HepG2 (cell line): ENCODE results near the gene RGS19. TPM values are rescaled to one million over a fixed set of nuclear protein-coding genes. Genes with fewer than 3 reads are reported as not detected.

ENCODE experiments used
- ASH2L ChIP-seq: fragments of 300-600, 200-600 bp; sonication (generic); IDR thresholded peaks from 2 replicates; pipeline ENCODE4 v1.7.0; 2017; ENCODE audit warnings: low read depth, mild to moderate bottlenecking, moderate library complexity, mixed read lengths, low read length; ENCODE audit not compliant: insufficient read length
- EHMT2 ChIP-seq: fragments of 200-600 bp; sonication (generic); IDR thresholded peaks from 2 replicates; pipeline ENCODE4 v1.7.0; 2017; ENCODE audit warnings: antibody characterized with exemption, low read depth, low read length, borderline replicate concordance
- KDM5A ChIP-seq: fragments of 200-600 bp; sonication (generic); IDR thresholded peaks from 2 replicates; pipeline ENCODE4 v1.7.0; 2018; ENCODE audit warnings: antibody characterized with exemption, mild to moderate bottlenecking, low read length, borderline replicate concordance
- KLF11 ChIP-seq: IDR thresholded peaks from 2 replicates; pipeline ENCODE4 v1.6.1; 2016; ENCODE audit warnings: missing compliant biosample characterization
- MAFF ChIP-seq: IDR thresholded peaks from 2 replicates; pipeline ENCODE4 v1.6.1; 2011; ENCODE audit warnings: low read depth, low read length, improper control_type of control experiment
- NR2C2 ChIP-seq: sonication (generic); formaldehyde crosslinking; IDR thresholded peaks from 2 replicates; pipeline ENCODE4 v1.4.0; 2020; ENCODE audit warnings: missing genetic modification reagents, mild to moderate bottlenecking, moderate library complexity, borderline replicate concordance
- SMAD9 ChIP-seq: sonication (generic); formaldehyde crosslinking; IDR thresholded peaks from 2 replicates; pipeline ENCODE4 v1.5.1; 2020; ENCODE audit warnings: mild to moderate bottlenecking, missing genetic modification reagents
- SSRP1 ChIP-seq: IDR thresholded peaks from 2 replicates; pipeline ENCODE4 v1.6.1; 2016; ENCODE audit warnings: control low read depth
- STAG1 ChIP-seq: sonication (generic); formaldehyde crosslinking; IDR thresholded peaks from 2 replicates; pipeline ENCODE4 v1.4.0; 2020; ENCODE audit warnings: missing genetic modification reagents
- STAT5B ChIP-seq: sonication (generic); formaldehyde crosslinking; IDR thresholded peaks from 2 replicates; pipeline ENCODE4 v1.4.0; 2020; ENCODE audit warnings: missing genetic modification reagents
- TAF15 ChIP-seq: fragments of 200-400 bp; formaldehyde crosslinking; IDR thresholded peaks from one replicate; pipeline ENCODE4 v1.6.1; 2018; ENCODE audit warnings: mild to moderate bottlenecking, low read depth, low read length; ENCODE audit not compliant: poor library complexity, severe bottlenecking
- U2AF1 ChIP-seq: fragments of 200-400 bp; formaldehyde crosslinking; optimal IDR thresholded peaks from 2 replicates; pipeline ENCODE3; 2017; ENCODE audit warnings: mild to moderate bottlenecking, low read depth, low read length
- ZBTB7B ChIP-seq: sonication (generic); formaldehyde crosslinking; IDR thresholded peaks from 2 replicates; pipeline ENCODE4 v1.4.0; 2020; ENCODE audit warnings: missing genetic modification reagents
- ZNF225 ChIP-seq: sonication (generic); formaldehyde crosslinking; IDR thresholded peaks from 2 replicates; pipeline ENCODE4 v1.4.0; 2020; ENCODE audit warnings: mild to moderate bottlenecking, missing genetic modification reagents
- ZNF235 ChIP-seq: sonication (generic); formaldehyde crosslinking; IDR thresholded peaks from 2 replicates; pipeline ENCODE4 v1.8.1; 2023; ENCODE audit warnings: mild to moderate bottlenecking, missing genetic modification reagents, borderline replicate concordance
- ZNF619 ChIP-seq: sonication (generic); formaldehyde crosslinking; IDR thresholded peaks from 2 replicates; pipeline ENCODE4 v1.4.0; 2020; ENCODE audit warnings: mild to moderate bottlenecking, missing genetic modification reagents
- ZNF713 ChIP-seq: sonication (generic); formaldehyde crosslinking; IDR thresholded peaks from 2 replicates; pipeline ENCODE4 v1.4.0; 2020; ENCODE audit warnings: mild to moderate bottlenecking, missing genetic modification reagents
- polyA plus RNA-seq, 8 experiments: library from polyadenylated mRNA; depleted of rRNA in 3 of 8; stranded (reverse) in 7 of 8; unstranded in 1 of 8; fragments of >200 nt; fragmentation: Illumina TruSeq in 4 of 8; extraction: Trizol in 4 of 8; gene quantifications; 2 replicates each; pipeline versions ENCODE4 v1.2.1 to v1.2.3, GENCODE V29; 2011 to 2016; ENCODE audit warnings: low read depth in 4 of 8, missing spikeins in 1 of 8, mixed read lengths in 1 of 8; ENCODE audit not compliant: insufficient read depth in 1 of 8
- total RNA-seq, 5 experiments: library from RNA; depleted of rRNA; stranded (reverse); fragments of >200 nt; fragmentation: Illumina TruSeq; extraction: Trizol; gene quantifications; 2 replicates each; pipeline ENCODE4 v1.2.3, GENCODE V29; 2016; ENCODE audit warnings: low read depth in 1 of 5
- TF ChIP-seq, protein P1 (sequence below): sonication (generic); formaldehyde crosslinking; IDR thresholded peaks from 2 replicates; pipeline ENCODE4 v1.4.0; 2020; ENCODE audit warnings: missing genetic modification reagents
- TF ChIP-seq, protein P2 (sequence below): sonication (generic); formaldehyde crosslinking; IDR thresholded peaks from 2 replicates; pipeline ENCODE4 v1.4.0; 2020; ENCODE audit warnings: missing genetic modification reagents

Gene RGS19
- total and polyA plus RNA-seq, 2 of the 13 experiments (the other 11 are each of a cell fraction or from before 2014, with no cell fraction given): 10.7 to 11.9 TPM

DNA sequence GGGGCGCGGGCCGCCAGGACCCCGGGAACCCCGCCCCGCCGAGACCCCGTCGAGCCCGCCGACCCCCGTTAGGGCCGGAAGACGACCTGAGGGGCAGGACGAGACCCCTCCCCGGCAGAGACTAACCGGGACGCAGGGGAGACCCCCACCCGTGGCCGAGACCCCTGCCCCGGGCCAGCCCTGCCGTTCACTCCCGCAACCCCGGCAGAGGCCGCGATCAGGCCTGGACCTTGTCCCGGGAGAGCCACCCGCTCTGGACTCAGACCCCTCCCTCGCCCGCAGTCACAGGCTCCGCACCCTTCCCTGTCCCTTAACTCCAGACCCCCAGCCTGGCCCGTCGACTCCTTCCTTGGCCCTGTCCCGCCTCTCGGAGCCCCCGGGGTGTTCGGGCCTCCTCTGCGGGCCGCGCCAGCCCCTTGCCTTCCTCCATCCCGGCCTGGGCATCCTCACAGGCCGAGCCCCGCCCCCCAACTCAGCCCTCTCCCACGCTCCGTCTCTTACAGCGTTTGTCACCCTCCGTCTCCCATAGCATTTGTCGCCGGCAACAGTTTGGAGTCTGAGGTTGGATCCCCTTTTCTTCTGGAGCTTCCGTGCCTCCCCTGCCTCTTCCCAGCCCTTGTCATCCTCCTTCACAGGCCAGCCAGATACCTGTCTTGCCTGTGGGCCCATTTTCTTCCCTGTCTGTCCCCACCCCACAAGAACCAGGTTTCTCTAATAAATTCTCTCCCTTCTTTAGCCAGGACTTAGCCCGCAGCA, 15.8 kb downstream of the RGS19 start (continued):
- no peak; the same call in 1 of the 2 replicates for TF ChIP-seq STAG1 (CRISPR knock-in tag)
- TF ChIP-seq KLF11 (CRISPR knock-in tag): peak; percentile 17; the same call in 1 of the 2 replicates
- no peak for TF ChIP-seq STAT5B
- TF ChIP-seq KDM5A: no peak
- no peak for TF ChIP-seq SSRP1 (CRISPR knock-in tag)
- peak; percentile 11; the same call in 1 of the 2 replicates for TF ChIP-seq ZNF619 (CRISPR knock-in tag)
- no peak for TF ChIP-seq U2AF1
- no peak for TF ChIP-seq ZNF713 (CRISPR knock-in tag)
- no peak for TF ChIP-seq EHMT2
- TF ChIP-seq, protein P1, sequence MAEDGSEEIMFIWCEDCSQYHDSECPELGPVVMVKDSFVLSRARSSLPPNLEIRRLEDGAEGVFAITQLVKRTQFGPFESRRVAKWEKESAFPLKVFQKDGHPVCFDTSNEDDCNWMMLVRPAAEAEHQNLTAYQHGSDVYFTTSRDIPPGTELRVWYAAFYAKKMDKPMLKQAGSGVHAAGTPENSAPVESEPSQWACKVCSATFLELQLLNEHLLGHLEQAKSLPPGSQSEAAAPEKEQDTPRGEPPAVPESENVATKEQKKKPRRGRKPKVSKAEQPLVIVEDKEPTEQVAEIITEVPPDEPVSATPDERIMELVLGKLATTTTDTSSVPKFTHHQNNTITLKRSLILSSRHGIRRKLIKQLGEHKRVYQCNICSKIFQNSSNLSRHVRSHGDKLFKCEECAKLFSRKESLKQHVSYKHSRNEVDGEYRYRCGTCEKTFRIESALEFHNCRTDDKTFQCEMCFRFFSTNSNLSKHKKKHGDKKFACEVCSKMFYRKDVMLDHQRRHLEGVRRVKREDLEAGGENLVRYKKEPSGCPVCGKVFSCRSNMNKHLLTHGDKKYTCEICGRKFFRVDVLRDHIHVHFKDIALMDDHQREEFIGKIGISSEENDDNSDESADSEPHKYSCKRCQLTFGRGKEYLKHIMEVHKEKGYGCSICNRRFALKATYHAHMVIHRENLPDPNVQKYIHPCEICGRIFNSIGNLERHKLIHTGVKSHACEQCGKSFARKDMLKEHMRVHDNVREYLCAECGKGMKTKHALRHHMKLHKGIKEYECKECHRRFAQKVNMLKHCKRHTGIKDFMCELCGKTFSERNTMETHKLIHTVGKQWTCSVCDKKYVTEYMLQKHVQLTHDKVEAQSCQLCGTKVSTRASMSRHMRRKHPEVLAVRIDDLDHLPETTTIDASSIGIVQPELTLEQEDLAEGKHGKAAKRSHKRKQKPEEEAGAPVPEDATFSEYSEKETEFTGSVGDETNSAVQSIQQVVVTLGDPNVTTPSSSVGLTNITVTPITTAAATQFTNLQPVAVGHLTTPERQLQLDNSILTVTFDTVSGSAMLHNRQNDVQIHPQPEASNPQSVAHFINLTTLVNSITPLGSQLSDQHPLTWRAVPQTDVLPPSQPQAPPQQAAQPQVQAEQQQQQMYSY: no peak
- peak; percentile 60 for TF ChIP-seq ZBTB7B (CRISPR knock-in tag)
- TF ChIP-seq TAF15: no peak
- peak; percentile 48; the same call in 1 of the 2 replicates for TF ChIP-seq SMAD9 (CRISPR knock-in tag)
- TF ChIP-seq MAFF: no peak
- peak; percentile 76; the same call in 1 of the 2 replicates for TF ChIP-seq ZNF225 (CRISPR knock-in tag)
- peak; percentile 33 for TF ChIP-seq ASH2L
- TF ChIP-seq, protein P2, sequence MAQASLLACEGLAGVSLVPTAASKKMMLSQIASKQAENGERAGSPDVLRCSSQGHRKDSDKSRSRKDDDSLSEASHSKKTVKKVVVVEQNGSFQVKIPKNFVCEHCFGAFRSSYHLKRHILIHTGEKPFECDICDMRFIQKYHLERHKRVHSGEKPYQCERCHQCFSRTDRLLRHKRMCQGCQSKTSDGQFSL (CRISPR knock-in tag): no peak
- no peak for TF ChIP-seq NR2C2 (CRISPR knock-in tag)
- TF ChIP-seq ZNF235 (CRISPR knock-in tag): peak; percentile 91
